ENCODE results near the gene GRAMD2A. TPM values are rescaled to one million over a fixed set of nuclear protein-coding genes. Genes with fewer than 3 reads are reported as not detected.

The GRAMD2A gene
- total RNA-seq, 1 donor from 2014 or later: not detected

- intact Hi-C loops (cut with micrococcal nuclease): loop anchor here (10.0 kb wide), 2 partner anchors 281 to 481 kb away; partner anchors contain the start of gene ARIH1
- ChIA-PET CTCF (no interaction called here), POLR2A (no interaction called here)
- Mint-ChIP-seq H3K27me3 (peaks cover 30% of the 10 kb centered on the region), H3K4me3 (no peak overlapping the region), H3K9me3 (no peaks in the 10 kb centered on the region), H3K4me1 (peaks cover 14% of the 10 kb centered on the region), H3K36me3 (ENCODE audit: low read depth) (peaks cover 10% of the 10 kb centered on the region), H3K27ac (no peak overlapping the region)
- ATAC-seq (ENCODE audit: low read depth): no peak
- TF ChIP-seq CTCF (IDR thresholded peaks at IDR 0.05): no peak
- DNase-seq: no peak
Observed at GRCh38 chr15:72193836-72194396, 3.7 kb downstream of the GRAMD2A start.

GRCh38 chr15:72192416-72192815 lies 5.2 kb downstream of the GRAMD2A start:
- ChIA-PET POLR2A (interaction anchor here (0.7 kb wide), 1 partner anchor 281 kb away, joined by 3 read pairs; no protein-coding TSS in a partner anchor), CTCF (interaction anchor here (0.7 kb wide), 1 partner anchor 25 kb away, joined by 3 read pairs; no protein-coding TSS in a partner anchor)
- Mint-ChIP-seq H3K9me3 (no peaks in the 10 kb centered on the region), H3K27ac (no peak overlapping the region), H3K27me3 (peaks cover 26% of the 10 kb centered on the region), H3K4me3 (no peak overlapping the region), H3K4me1 (peaks cover 9% of the 10 kb centered on the region), H3K36me3 (ENCODE audit: low read depth) (no peaks in the 10 kb centered on the region)
- ATAC-seq (ENCODE audit: low read depth) (no peak), DNase-seq (no peak)
- TF ChIP-seq CTCF (IDR thresholded peaks at IDR 0.05): no peak
- intact Hi-C loops (cut with micrococcal nuclease): loop anchor here (10.0 kb wide), 2 partner anchors 282 to 482 kb away; partner anchors contain the start of gene ARIH1

- intact Hi-C loops (cut with micrococcal nuclease): no loop called here
- no peak for ATAC-seq (ENCODE audit: low read depth)
- H3K27ac Mint-ChIP-seq: no peak overlapping the region
- no peaks in the 10 kb centered on the region for H3K36me3 Mint-ChIP-seq (ENCODE audit: low read depth)
- H3K9me3 Mint-ChIP-seq: no peaks in the 10 kb centered on the region
- POLR2A ChIA-PET: interaction anchor here (0.6 kb wide), 1 partner anchor 267 kb away, joined by 13 read pairs; no protein-coding TSS in a partner anchor
- H3K4me3 Mint-ChIP-seq: no peak overlapping the region
- no peaks in the 10 kb centered on the region for H3K4me1 Mint-ChIP-seq
- TF ChIP-seq CTCF (IDR thresholded peaks at IDR 0.05): no peak
- CTCF ChIA-PET: no interaction called here
- H3K27me3 Mint-ChIP-seq: peaks cover 21% of the 10 kb centered on the region
- no peak for DNase-seq
Observed at GRCh38 chr15:72189250-72189902, 8.2 kb downstream of the GRAMD2A start.

- DNase-seq: no peak
- Mint-ChIP-seq H3K9me3 (no peaks in the 10 kb centered on the region), H3K27ac (no peak overlapping the region), H3K27me3 (peaks cover 29% of the 10 kb centered on the region), H3K36me3 (ENCODE audit: low read depth) (no peaks in the 10 kb centered on the region), H3K4me1 (no peaks in the 10 kb centered on the region), H3K4me3 (no peak overlapping the region)
- ChIA-PET POLR2A (no interaction called here), CTCF (no interaction called here)
- no peak for TF ChIP-seq CTCF (IDR thresholded peaks at IDR 0.05)
- ATAC-seq (ENCODE audit: low read depth): no peak
- intact Hi-C loops (cut with micrococcal nuclease): no loop called here
Observed at GRCh38 chr15:72184165-72184811, 13.3 kb downstream of the GRAMD2A start.

GRCh38 chr15:72183781-72184164 lies 13.8 kb downstream of the GRAMD2A start:
- Mint-ChIP-seq H3K36me3 (ENCODE audit: low read depth) (no peaks in the 10 kb centered on the region), H3K4me1 (no peaks in the 10 kb centered on the region), H3K27me3 (peaks cover 29% of the 10 kb centered on the region), H3K9me3 (no peaks in the 10 kb centered on the region), H3K4me3 (no peak overlapping the region), H3K27ac (no peak overlapping the region)
- POLR2A ChIA-PET: no interaction called here
- ATAC-seq (ENCODE audit: low read depth) (no peak), DNase-seq (no peak)
- intact Hi-C loops (cut with micrococcal nuclease): no loop called here
- no peak for TF ChIP-seq CTCF (IDR thresholded peaks at IDR 0.05)
- CTCF ChIA-PET: no interaction called here
